NB4 (cell line): ENCODE data around the gene RAC3.

ENCODE experiments used
- CTCF ChIP-seq: IDR thresholded peaks from one replicate; pipeline ENCODE4 v1.5.1; 2012; ENCODE audit warnings: low read depth, low read length
- MYC ChIP-seq: IDR thresholded peaks from 2 replicates; pipeline ENCODE4 v1.6.1; 2011; ENCODE audit warnings: low read depth, low read length
- POLR2A ChIP-seq: IDR thresholded peaks from 2 replicates; pipeline ENCODE4 v1.6.1; 2011; ENCODE audit warnings: mild to moderate bottlenecking; ENCODE audit not compliant: insufficient read length; ENCODE audit errors: extremely low read depth

GRCh38 chr17:82053556-82054263 lies 22.2 kb downstream of the RAC3 start:
- TF ChIP-seq CTCF (no peak), POLR2A (no peak), MYC (no peak)
